NCI-H748 treated with DMSO at 0.1 percent for 48 hours (cell line): Measurements from ENCODE around the gene FAM187B.
A peak's percentile ranks its signal among the peaks of the same experiment; 100 is the strongest.
"Not testable (repeated sequence)": the region's sequence is repeated elsewhere in the genome, so short reads cannot be mapped to it uniquely, and the experiment has no call there.

ENCODE experiments used
- DNase-seq: peaks from one replicate; lab custom pipeline; 2025; lab: John Stamatoyannopoulos, UW

Gene FAM187B

GRCh38 chr19:35236638-35237400 lies 8.3 kb upstream of the FAM187B start:
- DNase-seq, result peak; percentile 13

GRCh38 chr19:35232912-35233311 lies 4.4 kb upstream of the FAM187B start:
- DNase-seq, result no peak

GRCh38 chr19:35231956-35232645 lies 3.6 kb upstream of the FAM187B start:
- no peak for DNase-seq

- no peak for DNase-seq
These were observed 1.1 kb upstream of the FAM187B start for GRCh38 chr19:35229601-35230000.

GRCh38 chr19:35226748-35227147 lies 1.8 kb downstream of the FAM187B start:
- DNase-seq, result no peak

GRCh38 chr19:35225951-35226350 lies 2.6 kb downstream of the FAM187B start:
- no peak for DNase-seq

- no peak for DNase-seq
These were observed 3.6 kb downstream of the FAM187B start for GRCh38 chr19:35224681-35225571.

GRCh38 chr19:35223862-35224505 lies 4.6 kb downstream of the FAM187B start:
- DNase-seq, result no peak

GRCh38 chr19:35223084-35223790 lies 5.3 kb downstream of the FAM187B start:
- no peak for DNase-seq

- DNase-seq, result no peak
These were observed 6.0 kb downstream of the FAM187B start for GRCh38 chr19:35222373-35223015.

GRCh38 chr19:35220973-35221590 lies 7.5 kb downstream of the FAM187B start:
- DNase-seq, result not testable (repeated sequence)

- DNase-seq, result no peak
These were observed 8.1 kb downstream of the FAM187B start for GRCh38 chr19:35220315-35220921.

GRCh38 chr19:35219008-35219407 lies 9.5 kb downstream of the FAM187B start:
- no peak for DNase-seq

- DNase-seq, result no peak
These were observed 10.9 kb downstream of the FAM187B start for GRCh38 chr19:35217649-35217990.

- no peak for DNase-seq
These were observed 11.5 kb downstream of the FAM187B start for GRCh38 chr19:35216833-35217648.

- no peak for DNase-seq
These were observed 12.3 kb downstream of the FAM187B start for GRCh38 chr19:35216016-35216832.

GRCh38 chr19:35214766-35215422 lies 13.6 kb downstream of the FAM187B start:
- DNase-seq, result no peak
